Activated T-helper 1 cell treated with anti-CD3 and anti-CD28 coated beads, Interleukin-12 subunit alpha, Interleukin-12 subunit beta, Interleukin-2, Interleukin-4 antibody, amounts not matched to agents 30 ng/mL and 10 ng/mL and 1 ng/mL, durations not matched to agents 14 hours and 24 hours and 36 hours (primary cell): ENCODE data around the gene SMARCA2. TPM values are rescaled to one million over a fixed set of nuclear protein-coding genes. Genes with fewer than 3 reads are reported as not detected.

Experiments
- DNase-seq: peaks from one replicate; pipeline ENCODE4 v3.0.0; 2021; ENCODE audit warnings: low spot score
- H3K27ac Mint-ChIP-seq: one replicate; pipeline ENCODE4 v1.8.0; 2021; ENCODE audit warnings: mild to moderate bottlenecking, mixed read lengths
- H3K27me3 Mint-ChIP-seq: one replicate; pipeline ENCODE4 v1.8.0; 2022; ENCODE audit warnings: mild to moderate bottlenecking, moderate library complexity, mixed read lengths; ENCODE audit not compliant: insufficient read depth
- H3K36me3 Mint-ChIP-seq: one replicate; pipeline ENCODE4 v1.8.0; 2021; ENCODE audit warnings: low read depth, mixed read lengths
- H3K4me1 Mint-ChIP-seq: one replicate; pipeline ENCODE4 v1.8.0; 2021; ENCODE audit warnings: low read depth, mixed read lengths
- H3K4me3 Mint-ChIP-seq: one replicate; pipeline ENCODE4 v1.8.0; 2021; ENCODE audit warnings: mild to moderate bottlenecking, moderate library complexity, mixed read lengths
- H3K9me3 Mint-ChIP-seq: one replicate; pipeline ENCODE4 v1.8.0; 2021; ENCODE audit warnings: mixed read lengths
- intact Hi-C: fragments of 100-400 bp; cut with micrococcal nuclease; formaldehyde crosslinking; loops from one replicate; pipeline ENCODE4 v1.15.1; 2024
- total RNA-seq: library from RNA; stranded (reverse); gene quantifications from 2 replicates; pipeline ENCODE4 v1.2.3, GENCODE V29; 2022

Gene SMARCA2
- total RNA-seq, 1 donor from 2014 or later: 105 TPM

DNA sequence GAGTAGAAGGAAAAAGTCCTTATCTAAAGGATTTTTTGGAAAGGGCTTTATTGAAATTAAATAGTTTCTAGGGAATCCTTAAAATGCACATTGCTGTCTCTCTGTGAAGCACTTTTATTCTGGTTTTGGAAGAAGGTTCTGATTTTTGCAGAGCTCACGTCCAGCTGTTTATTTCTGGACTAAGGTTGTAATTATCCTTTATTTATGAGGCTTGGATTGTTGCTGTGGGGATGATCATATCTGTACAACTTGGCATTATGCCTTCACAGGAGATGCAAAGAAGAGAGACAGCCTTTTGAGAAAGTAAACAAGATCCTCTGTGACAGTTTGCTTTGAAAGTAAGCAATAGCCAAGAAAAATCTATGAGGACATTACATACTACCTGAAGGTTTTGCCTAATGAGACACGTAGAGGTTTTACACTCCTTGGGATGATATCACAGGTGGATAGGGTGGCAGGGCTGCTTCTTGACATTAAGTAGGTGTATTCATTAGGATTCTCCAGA, 14.6 kb downstream of the SMARCA2 start:
- intact Hi-C loops: no loop called here
- H3K4me1 Mint-ChIP-seq: peaks cover 69% of the 10 kb centered on the region
- H3K27ac Mint-ChIP-seq: peak overlapping the region; percentile 60

GRCh38 chr9:2032234-2032633, 17.1 kb downstream of the SMARCA2 start:
- Mint-ChIP-seq H3K9me3 (no peaks in the 10 kb centered on the region), H3K36me3 (peaks cover 49% of the 10 kb centered on the region), H3K4me3 (no peak overlapping the region), H3K4me1 (peaks cover 59% of the 10 kb centered on the region), H3K27me3 (no peaks in the 10 kb centered on the region), H3K27ac (peak overlapping the region; percentile 41)
- intact Hi-C loops: no loop called here
- DNase-seq: no peak

More for the DNA sequence above, 14.6 kb downstream of the SMARCA2 start:
- DNase-seq: no peak
- H3K27me3 Mint-ChIP-seq: no peaks in the 10 kb centered on the region
- peaks cover 46% of the 10 kb centered on the region for H3K36me3 Mint-ChIP-seq
- H3K4me3 Mint-ChIP-seq: no peak overlapping the region
- no peaks in the 10 kb centered on the region for H3K9me3 Mint-ChIP-seq

DNA sequence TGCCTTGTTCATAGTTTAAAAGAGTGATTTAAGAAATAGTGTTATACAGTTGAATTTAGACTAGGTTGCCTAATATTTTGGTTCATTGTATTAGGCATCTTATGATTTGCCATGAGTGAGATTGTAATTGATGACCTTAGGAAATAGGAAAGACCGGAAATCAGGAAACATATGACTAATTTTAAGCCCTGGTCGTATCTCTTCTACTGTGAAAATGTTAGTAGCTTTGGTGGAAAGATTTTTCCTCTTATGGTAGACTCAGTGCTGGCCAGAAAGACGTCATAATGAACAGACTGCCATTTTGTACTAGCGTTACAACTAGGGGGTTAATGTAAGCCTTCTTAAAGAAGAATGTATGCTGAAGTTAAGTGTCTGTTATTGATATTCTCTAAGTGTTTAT, 21.7 kb downstream of the SMARCA2 start:
- Mint-ChIP-seq H3K9me3 (no peaks in the 10 kb centered on the region), H3K36me3 (peaks cover 50% of the 10 kb centered on the region), H3K4me1 (peaks cover 39% of the 10 kb centered on the region), H3K27me3 (no peaks in the 10 kb centered on the region), H3K27ac (no peak overlapping the region), H3K4me3 (no peak overlapping the region)
- intact Hi-C loops: loop anchor here (2.0 kb wide), 1 partner anchor 14 kb away; no protein-coding TSS in a partner anchor
- no peak for DNase-seq

DNA sequence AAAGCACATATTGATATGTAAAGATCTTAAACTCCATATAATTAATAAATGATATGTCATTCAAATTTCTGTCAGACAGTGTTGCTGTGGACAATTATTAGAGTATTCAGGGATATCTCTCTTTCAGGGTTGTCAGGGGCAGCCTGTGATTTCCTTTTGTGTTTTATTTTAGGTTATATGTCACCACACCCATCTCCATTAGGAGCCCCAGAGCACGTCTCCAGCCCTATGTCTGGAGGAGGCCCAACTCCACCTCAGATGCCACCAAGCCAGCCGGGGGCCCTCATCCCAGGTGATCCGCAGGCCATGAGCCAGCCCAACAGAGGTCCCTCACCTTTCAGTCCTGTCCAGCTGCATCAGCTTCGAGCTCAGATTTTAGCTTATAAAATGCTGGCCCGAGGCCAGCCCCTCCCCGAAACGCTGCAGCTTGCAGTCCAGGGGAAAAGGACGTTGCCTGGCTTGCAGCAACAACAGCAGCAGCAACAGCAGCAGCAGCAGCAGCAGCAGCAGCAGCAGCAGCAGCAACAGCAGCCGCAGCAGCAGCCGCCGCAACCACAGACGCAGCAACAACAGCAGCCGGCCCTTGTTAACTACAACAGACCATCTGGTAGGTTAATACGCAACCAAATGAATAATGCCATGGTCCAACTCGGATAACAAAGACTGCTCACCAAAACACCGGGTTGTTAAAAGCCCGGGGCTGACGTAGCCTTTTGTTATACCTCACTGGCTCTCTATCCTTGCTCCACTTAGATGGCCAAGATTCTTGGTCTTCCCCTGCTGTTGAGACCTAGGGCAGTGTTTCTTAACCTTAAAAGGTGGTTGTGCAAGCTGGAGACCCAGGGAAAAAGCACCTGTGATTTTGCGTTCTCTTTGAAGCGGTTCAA, 24.4 kb downstream of the SMARCA2 start:
- Mint-ChIP-seq H3K27me3 (no peaks in the 10 kb centered on the region), H3K4me3 (no peak overlapping the region), H3K36me3 (peaks cover 55% of the 10 kb centered on the region), H3K9me3 (no peaks in the 10 kb centered on the region), H3K4me1 (peaks cover 51% of the 10 kb centered on the region), H3K27ac (no peak overlapping the region)
- DNase-seq: no peak
- intact Hi-C loops: loop anchor here (2.0 kb wide), 1 partner anchor 13 kb away; no protein-coding TSS in a partner anchor

DNA sequence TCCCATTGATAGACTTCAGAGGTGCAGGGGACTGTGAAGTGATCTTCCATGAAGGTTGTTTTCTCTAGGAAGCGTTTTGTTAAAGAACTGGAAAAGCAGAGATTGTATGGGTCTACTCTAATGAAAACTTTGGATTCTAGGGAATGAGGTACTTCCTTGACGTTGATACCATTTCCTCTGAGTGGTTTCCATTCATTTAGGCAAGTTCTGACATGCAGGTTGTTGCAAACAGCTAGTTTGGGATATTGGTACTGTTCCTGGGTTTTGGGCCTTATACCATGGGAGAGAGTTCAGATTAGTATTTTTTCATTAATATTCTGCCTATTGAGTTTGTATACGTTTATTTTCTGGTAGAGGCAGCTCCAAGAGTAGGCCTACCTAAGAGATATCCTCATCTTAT, 25.7 kb downstream of the SMARCA2 start:
- Mint-ChIP-seq H3K9me3 (no peaks in the 10 kb centered on the region), H3K27me3 (no peaks in the 10 kb centered on the region), H3K4me1 (peaks cover 58% of the 10 kb centered on the region), H3K4me3 (no peak overlapping the region), H3K27ac (no peak overlapping the region), H3K36me3 (peaks cover 63% of the 10 kb centered on the region)
- intact Hi-C loops: no loop called here
- DNase-seq: no peak

DNA sequence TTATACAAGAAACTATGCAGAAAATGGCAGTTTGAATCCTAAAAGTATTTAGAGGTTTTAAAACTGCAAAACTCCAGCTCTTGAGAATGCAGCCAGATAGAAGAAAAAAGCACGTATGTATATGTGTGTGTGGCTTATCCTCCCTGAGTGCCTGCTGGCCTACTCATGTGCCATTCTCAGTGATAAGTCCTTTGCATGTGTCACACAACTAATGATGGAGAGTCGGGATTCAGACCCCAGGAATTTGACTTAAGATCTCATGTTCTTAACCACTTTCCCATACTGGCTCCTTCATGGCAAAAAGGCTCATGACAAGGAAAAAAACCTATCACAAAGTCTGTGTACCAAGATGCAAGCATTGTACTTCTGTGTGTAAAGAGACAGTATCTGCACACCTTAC, 26.6 kb downstream of the SMARCA2 start:
- DNase-seq: no peak
- Mint-ChIP-seq H3K27ac (no peak overlapping the region), H3K27me3 (no peaks in the 10 kb centered on the region), H3K4me3 (no peak overlapping the region), H3K36me3 (peaks cover 58% of the 10 kb centered on the region), H3K4me1 (peaks cover 49% of the 10 kb centered on the region), H3K9me3 (no peaks in the 10 kb centered on the region)
- intact Hi-C loops: no loop called here

DNA sequence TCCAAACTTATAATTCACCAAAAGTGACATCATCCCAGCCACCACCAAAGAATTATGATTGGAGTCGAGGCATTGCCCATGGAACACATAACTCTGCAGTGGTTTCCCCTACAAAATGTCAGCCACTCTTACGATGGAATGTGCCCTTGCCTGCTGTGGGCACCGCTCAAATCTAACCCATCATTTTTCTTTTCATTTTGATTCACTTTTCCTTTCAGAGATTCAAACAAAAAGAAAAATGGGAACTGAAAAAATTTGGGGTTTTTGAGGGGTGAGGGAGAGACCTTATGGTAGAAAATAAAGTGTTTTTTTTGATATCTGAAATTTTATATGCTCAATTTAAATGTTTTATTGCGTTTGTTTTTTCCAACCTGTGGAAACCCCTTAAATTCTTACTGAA, 28.1 kb downstream of the SMARCA2 start:
- no peak for DNase-seq
- Mint-ChIP-seq H3K27ac (no peak overlapping the region), H3K4me1 (peaks cover 39% of the 10 kb centered on the region), H3K27me3 (no peaks in the 10 kb centered on the region), H3K36me3 (peaks cover 59% of the 10 kb centered on the region), H3K9me3 (no peaks in the 10 kb centered on the region), H3K4me3 (no peak overlapping the region)
- intact Hi-C loops: no loop called here

- intact Hi-C loops: no loop called here
- no peaks in the 10 kb centered on the region for H3K9me3 Mint-ChIP-seq
- H3K27ac Mint-ChIP-seq: peak overlapping the region; percentile 15
- H3K4me3 Mint-ChIP-seq: no peak overlapping the region
- H3K36me3 Mint-ChIP-seq: peaks cover 55% of the 10 kb centered on the region
- no peaks in the 10 kb centered on the region for H3K27me3 Mint-ChIP-seq
- DNase-seq: no peak
- peaks cover 39% of the 10 kb centered on the region for H3K4me1 Mint-ChIP-seq
Measured at GRCh38 chr9:2043881-2044462, 28.8 kb downstream of the SMARCA2 start.

DNA sequence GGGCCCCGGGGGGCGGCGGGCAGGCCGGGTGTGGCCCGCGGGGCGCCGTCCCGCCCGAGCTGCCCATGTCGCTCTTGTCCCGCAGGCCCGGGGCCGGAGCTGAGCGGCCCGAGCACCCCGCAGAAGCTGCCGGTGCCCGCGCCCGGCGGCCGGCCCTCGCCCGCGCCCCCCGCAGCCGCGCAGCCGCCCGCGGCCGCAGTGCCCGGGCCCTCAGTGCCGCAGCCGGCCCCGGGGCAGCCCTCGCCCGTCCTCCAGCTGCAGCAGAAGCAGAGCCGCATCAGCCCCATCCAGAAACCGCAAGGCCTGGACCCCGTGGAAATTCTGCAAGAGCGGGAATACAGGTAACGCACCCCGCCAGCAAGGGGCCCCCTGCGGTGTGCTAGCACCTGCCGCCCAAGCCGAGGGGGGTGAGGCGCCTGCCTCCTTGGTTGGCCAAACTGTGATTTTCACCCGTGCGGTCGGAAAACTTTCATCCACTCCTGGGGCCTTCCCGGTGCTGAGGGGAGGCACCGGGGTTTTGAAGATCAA, 32.1 kb downstream of the SMARCA2 start:
- Mint-ChIP-seq H3K36me3 (peaks cover 51% of the 10 kb centered on the region), H3K4me1 (peaks cover 39% of the 10 kb centered on the region), H3K27me3 (no peaks in the 10 kb centered on the region), H3K4me3 (no peak overlapping the region), H3K27ac (no peak overlapping the region), H3K9me3 (no peaks in the 10 kb centered on the region)
- DNase-seq: no peak
- intact Hi-C loops: no loop called here

DNA sequence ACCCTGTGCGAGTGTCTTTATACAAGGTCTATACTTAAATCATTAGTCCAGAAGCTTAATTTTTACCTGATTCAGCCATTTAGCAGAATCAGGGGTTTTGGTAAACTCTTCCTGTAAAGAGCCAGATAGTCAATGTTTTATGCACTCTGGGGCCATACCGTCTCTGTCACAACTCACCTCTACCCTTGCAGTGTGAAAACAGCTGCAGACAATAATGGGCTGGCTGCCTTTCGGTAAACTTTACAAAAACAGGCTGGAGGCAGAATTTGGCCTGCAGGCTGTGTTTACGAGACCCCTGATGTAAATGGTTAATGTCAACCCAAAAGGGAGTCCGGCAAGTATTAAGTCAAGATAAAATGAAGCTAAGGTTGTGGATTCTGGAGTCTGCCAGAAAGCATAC, 32.8 kb downstream of the SMARCA2 start:
- Mint-ChIP-seq H3K27me3 (no peaks in the 10 kb centered on the region), H3K27ac (no peak overlapping the region), H3K4me1 (peaks cover 44% of the 10 kb centered on the region), H3K4me3 (no peak overlapping the region), H3K9me3 (no peaks in the 10 kb centered on the region), H3K36me3 (peaks cover 47% of the 10 kb centered on the region)
- intact Hi-C loops: no loop called here
- DNase-seq: no peak

GRCh38 chr9:2050236-2050635, 35.1 kb downstream of the SMARCA2 start:
- peaks cover 30% of the 10 kb centered on the region for H3K36me3 Mint-ChIP-seq
- no peaks in the 10 kb centered on the region for H3K9me3 Mint-ChIP-seq
- no peak overlapping the region for H3K27ac Mint-ChIP-seq
- H3K27me3 Mint-ChIP-seq: no peaks in the 10 kb centered on the region
- H3K4me3 Mint-ChIP-seq: no peak overlapping the region
- peaks cover 44% of the 10 kb centered on the region for H3K4me1 Mint-ChIP-seq
- DNase-seq: no peak
- intact Hi-C loops: no loop called here

DNA sequence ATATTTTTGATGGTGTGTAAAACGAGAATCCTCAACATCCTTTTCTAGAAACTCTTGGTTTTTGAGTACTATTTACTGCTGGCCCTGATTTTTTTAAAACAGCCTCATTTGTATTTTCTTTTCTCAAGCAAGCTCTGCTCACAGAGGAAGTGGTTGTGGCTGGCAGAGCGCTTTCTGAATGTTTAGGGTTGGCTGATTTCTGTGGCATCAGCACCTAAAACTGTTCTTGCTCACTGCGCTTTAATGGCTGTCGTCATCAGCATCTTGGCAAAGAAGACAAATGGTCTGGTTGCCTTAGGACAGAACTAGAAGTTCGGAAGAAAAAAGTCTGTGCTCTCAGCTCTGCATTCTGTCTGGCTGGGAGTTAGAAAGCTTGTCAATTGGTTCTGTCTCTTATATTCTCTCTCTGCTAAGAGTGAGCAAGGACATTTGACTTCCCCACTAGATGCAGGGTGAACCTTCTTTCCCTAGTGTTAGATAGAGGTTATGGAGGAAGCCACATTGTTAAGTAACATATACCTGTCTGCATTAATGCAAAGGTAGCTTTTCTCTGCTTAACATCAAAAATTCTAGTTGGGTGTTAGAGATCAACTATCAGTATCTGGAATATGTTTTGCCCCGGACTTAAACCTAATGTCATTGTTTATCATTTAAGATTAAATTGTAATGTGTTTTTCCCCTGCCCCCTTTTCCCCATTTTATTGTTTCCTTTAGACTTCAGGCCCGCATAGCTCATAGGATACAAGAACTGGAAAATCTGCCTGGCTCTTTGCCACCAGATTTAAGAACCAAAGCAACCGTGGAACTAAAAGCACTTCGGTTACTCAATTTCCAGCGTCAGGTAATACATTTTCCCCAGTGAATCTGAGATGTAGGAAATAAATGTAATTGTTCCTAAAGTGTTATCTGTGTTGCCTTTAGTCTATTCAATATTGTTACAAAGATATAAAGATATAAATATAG, 39.0 kb downstream of the SMARCA2 start:
- no peaks in the 10 kb centered on the region for H3K9me3 Mint-ChIP-seq
- peaks cover 48% of the 10 kb centered on the region for H3K4me1 Mint-ChIP-seq
- peaks cover 39% of the 10 kb centered on the region for H3K36me3 Mint-ChIP-seq
- intact Hi-C loops: loop anchor here (1.0 to 2.0 kb wide), 4 partner anchors 15 to 39 kb away; partner anchors contain the start of gene SMARCA2
- no peaks in the 10 kb centered on the region for H3K27me3 Mint-ChIP-seq
- peak overlapping the region; percentile 56 for H3K27ac Mint-ChIP-seq
- peak; percentile 68 for DNase-seq
- peak overlapping the region; percentile 24 for H3K4me3 Mint-ChIP-seq
